B cell (primary cell): ENCODE data around the gene CMTR1. TPM values are rescaled to one million over a fixed set of nuclear protein-coding genes. Genes with fewer than 3 reads are reported as not detected.

Experiments
- ATAC-seq: fragments of 200-7000 bp; cut with Tn5 transposase; one replicate; pipeline ENCODE4 v1.10.0; 2021; ENCODE audit warnings: low read depth, mild to moderate bottlenecking, moderate number of reproducible peaks, moderate library complexity
- CTCF ChIA-PET: fragments of 350-600 bp; sonication (Branson Sonifier 250); formaldehyde crosslinking; loops from one replicate; lab custom pipeline; 2021; ENCODE audit warnings: antibody characterized with exemption, inconsistent platforms; lab: Charles Lee
- POLR2A ChIA-PET: fragments of 350-600 bp; sonication (Branson Sonifier 250); formaldehyde crosslinking; loops from one replicate; lab custom pipeline; 2021; ENCODE audit warnings: antibody characterized with exemption; lab: Charles Lee
- DNase-seq: peaks from one replicate; pipeline ENCODE4 v3.0.0; 2013
- H2AFZ ChIP-seq: 2 replicates; pipeline ENCODE4 v1.6.1; 2012; ENCODE audit warnings: mild to moderate bottlenecking, low read depth, low read length; ENCODE audit not compliant: insufficient read depth, poor library complexity, severe bottlenecking
- H3K27ac ChIP-seq, 2 donors: 1 replicate in 1 of 2; 2 replicates in 1 of 2; pipeline ENCODE4 v1.5.1; 2012 to 2013; ENCODE audit warnings: low read length in 2 of 2, mild to moderate bottlenecking in 2 of 2, moderate library complexity in 1 of 2
- H3K27me3 ChIP-seq, 4 experiments: fragments of 200-600 bp in 1 of 4; sonication (generic) in 1 of 4; replicated peaks in 1 of 4; 1 replicate in 2 of 4; 2 replicates in 2 of 4; pipeline versions ENCODE4 v1.6.1 to v1.7.0; 2013 to 2016; ENCODE audit warnings: low read length in 3 of 4, mild to moderate bottlenecking in 2 of 4, mixed read lengths in 1 of 4, moderate library complexity in 1 of 4; ENCODE audit not compliant: insufficient read depth in 4 of 4, control insufficient read depth in 3 of 4; ENCODE audit errors: control extremely low read depth in 1 of 4
- H3K36me3 ChIP-seq, 2 experiments: replicated peaks in 1 of 2; 1 replicate in 1 of 2; 2 replicates in 1 of 2; pipeline versions ENCODE4 v1.6.1 to v1.7.1; 2013; ENCODE audit warnings: low read length in 1 of 2; ENCODE audit not compliant: insufficient read depth in 2 of 2, control insufficient read depth in 1 of 2; ENCODE audit errors: control extremely low read depth in 1 of 2, extremely low read depth in 1 of 2
- H3K4me1 ChIP-seq, 2 donors: fragments of 200-600 bp in 1 of 2; sonication (generic) in 1 of 2; 1 replicate in 1 of 2; 2 replicates in 1 of 2; pipeline versions ENCODE4 v1.5.1 to v1.6.1; 2013 to 2017; ENCODE audit warnings: low read length in 2 of 2; ENCODE audit not compliant: control insufficient read depth in 2 of 2, insufficient read depth in 2 of 2
- H3K4me2 ChIP-seq: replicated peaks from 2 replicates; pipeline ENCODE3; 2012; ENCODE audit warnings: mild to moderate bottlenecking, low read depth, low read length; ENCODE audit not compliant: poor library complexity, severe bottlenecking
- H3K4me3 ChIP-seq, 5 experiments: fragments of 200-600 bp in 1 of 5; sonication (generic) in 1 of 5; 1 replicate in 3 of 5; 2 replicates in 2 of 5; pipeline versions ENCODE4 v1.5.1 to v1.7.0; 2011 to 2016; ENCODE audit warnings: low read length in 4 of 5, mild to moderate bottlenecking in 4 of 5, low read depth in 2 of 5, control low read depth in 1 of 5, moderate library complexity in 1 of 5; ENCODE audit not compliant: insufficient read depth in 1 of 5; ENCODE audit errors: control extremely low read depth in 1 of 5, extremely low read depth in 1 of 5
- H3K79me2 ChIP-seq: fragments of 200-600 bp; sonication (generic); one replicate; pipeline ENCODE4 v1.6.0; 2016; ENCODE audit warnings: low read length; ENCODE audit not compliant: control insufficient read depth, insufficient read depth
- H3K9ac ChIP-seq: fragments of 200-600 bp; sonication (generic); 2 replicates; pipeline ENCODE4 v1.6.1; 2017; ENCODE audit warnings: mild to moderate bottlenecking, low read length, moderate library complexity
- H3K9me3 ChIP-seq, 3 donors: one replicate each; pipeline versions ENCODE4 v1.6.1 to v1.7.1; 2013; ENCODE audit warnings: low read length in 2 of 3; ENCODE audit not compliant: control insufficient read depth in 2 of 3, insufficient read depth in 1 of 3; ENCODE audit errors: control extremely low read depth in 1 of 3
- H4K20me1 ChIP-seq: 2 replicates; pipeline ENCODE4 v1.6.0; 2012; ENCODE audit warnings: mild to moderate bottlenecking, low read length; ENCODE audit not compliant: insufficient read depth, control insufficient read depth, poor library complexity, severe bottlenecking
- H3K27ac Mint-ChIP-seq: one replicate; pipeline ENCODE4 v1.8.0; 2021; ENCODE audit warnings: mixed read lengths
- H3K27me3 Mint-ChIP-seq: one replicate; pipeline ENCODE4 v1.8.0; 2021; ENCODE audit warnings: mixed read lengths
- H3K4me1 Mint-ChIP-seq: one replicate; pipeline ENCODE4 v1.8.0; 2021; ENCODE audit warnings: mixed read lengths
- H3K4me3 Mint-ChIP-seq: one replicate; pipeline ENCODE4 v1.8.0; 2021; ENCODE audit warnings: mixed read lengths
- H3K9me3 Mint-ChIP-seq: one replicate; pipeline ENCODE4 v1.8.0; 2022; ENCODE audit warnings: mixed read lengths; ENCODE audit not compliant: insufficient read depth
- CTCF ChIP-seq: fragments of 200-600 bp; IDR thresholded peaks from one replicate; pipeline ENCODE4 v1.8.0; 2022; ENCODE audit warnings: antibody characterized with exemption, mild to moderate bottlenecking
- EZH2 ChIP-seq: IDR thresholded peaks from 2 replicates; pipeline ENCODE4 v1.6.1; 2012; ENCODE audit warnings: borderline replicate concordance, low read depth, mild to moderate bottlenecking, moderate library complexity, low read length; ENCODE audit not compliant: insufficient read depth, poor library complexity, severe bottlenecking
- WGBS: methylation state at CpG from one replicate; pipeline ENCODE4 v1.1.5; 2013; ENCODE audit warnings: missing lambda C conversion rate; ENCODE audit not compliant: insufficient coverage; 5-methylcytosine and 5-hydroxymethylcytosine counted together
- intact Hi-C: fragments of 100-400 bp; cut with micrococcal nuclease; formaldehyde crosslinking; loops from one replicate; pipeline ENCODE4 v1.10.0; 2022
- polyA plus RNA-seq: library from polyadenylated mRNA; depleted of rRNA; stranded (reverse); fragments of >200 nt; gene quantifications from 2 replicates; pipeline ENCODE4 v1.2.3, GENCODE V29; 2012
- total RNA-seq, 2 donors: library from RNA; stranded (reverse); fragments of 120-200 nt in 1 of 2; gene quantifications; 1 replicate in 1 of 2; 2 replicates in 1 of 2; pipeline versions ENCODE4 v1.2.3 to v1.2.4, GENCODE V29; 2013 to 2022

Gene CMTR1
- total and polyA plus RNA-seq, 2 donors (not counting 1 experiment from before 2014, with no cell fraction given): 46.0 to 82.9 TPM

GRCh38 chr6:37438930-37439329 lies 5.9 kb downstream of the CMTR1 start:
- no peaks in the 10 kb centered on the region for H3K27me3 ChIP-seq
- H3K4me3 ChIP-seq: no peak overlapping the region
- no peak overlapping the region for H3K27ac ChIP-seq
- Mint-ChIP-seq H3K4me3 (no peak overlapping the region), H3K4me1 (peaks cover 37% of the 10 kb centered on the region), H3K27me3 (no peaks in the 10 kb centered on the region), H3K9me3 (no peaks in the 10 kb centered on the region), H3K27ac (no peak overlapping the region)
- no peak overlapping the region for H3K4me2 ChIP-seq
- peaks cover 0 to 51% of the 10 kb centered on the region in 2 experiments for H3K36me3 ChIP-seq
- POLR2A ChIA-PET: no interaction called here
- H2AFZ ChIP-seq: no peak overlapping the region
- no peak overlapping the region for H3K9ac ChIP-seq
- TF ChIP-seq CTCF (no peak), EZH2 (no peak)
- intact Hi-C loops: no loop called here
- H3K9me3 ChIP-seq: no peaks in the 10 kb centered on the region
- ATAC-seq (no peak), DNase-seq (no peak)
- peaks cover 96% of the 10 kb centered on the region for H3K79me2 ChIP-seq
- H4K20me1 ChIP-seq: peaks cover 8% of the 10 kb centered on the region
- H3K4me1 ChIP-seq: peaks cover 25% of the 10 kb centered on the region in 2 donors
- CTCF ChIA-PET: interaction anchor here (0.7 kb wide), 1 partner anchor 573 kb away, joined by 3 read pairs; no protein-coding TSS in a partner anchor
- no CpG with 5 or more reads among the region's 1 CpG for WGBS

- Histone ChIP-seq H3K79me2 (peaks cover 90% of the 10 kb centered on the region), H3K4me1 (peaks cover 10 to 11% of the 10 kb centered on the region in 2 donors), H3K4me3 (no peak overlapping the region), H3K36me3 (peaks cover 3 to 62% of the 10 kb centered on the region in 2 experiments), H3K27me3 (no peaks in the 10 kb centered on the region), H3K9ac (no peak overlapping the region), H3K9me3 (no peaks in the 10 kb centered on the region), H2AFZ (no peak overlapping the region), H4K20me1 (no peaks in the 10 kb centered on the region), H3K4me2 (no peak overlapping the region), H3K27ac (peak overlapping the region in 1 of 2 donors; percentile 84)
- POLR2A ChIA-PET: interaction anchor here (1.1 kb wide), 1 partner anchor 8 kb away, joined by 5 read pairs; the partner anchor contains the start of gene CMTR1
- 90% methylated on average over 5 of the region's 6 CpGs for WGBS
- DNase-seq (no peak), ATAC-seq (no peak)
- TF ChIP-seq CTCF (no peak), EZH2 (no peak)
- no peaks in the 10 kb centered on the region for H3K27me3 Mint-ChIP-seq
- H3K27ac Mint-ChIP-seq: peak overlapping the region; percentile 23
- peaks cover 17% of the 10 kb centered on the region for H3K4me1 Mint-ChIP-seq
- intact Hi-C loops: no loop called here
- CTCF ChIA-PET: interaction anchor here (0.9 to 1.5 kb wide), 2 partner anchors 61 to 116 kb away, joined by 3 to 5 read pairs; no protein-coding TSS in a partner anchor
- H3K4me3 Mint-ChIP-seq: no peak overlapping the region
- no peaks in the 10 kb centered on the region for H3K9me3 Mint-ChIP-seq
These were observed 8.6 kb downstream of the CMTR1 start for GRCh38 chr6:37441651-37442050.
